K562 (cell line): ENCODE results near the gene LGALS3. TPM values are rescaled to one million over a fixed set of nuclear protein-coding genes. Genes with fewer than 3 reads are reported as not detected.

ENCODE experiments used
- ZBTB40 ChIP-seq, 2 experiments: fragments of 450-650 bp in 1 of 2; sonication (generic) in 1 of 2; formaldehyde crosslinking in 1 of 2; IDR thresholded peaks; 2 replicates each; pipeline versions ENCODE4 v1.7.1 to v1.9.0; 2016 to 2022; ENCODE audit warnings: inconsistent platforms in 1 of 2, mild to moderate bottlenecking in 1 of 2, missing genetic modification reagents in 1 of 2
- polyA plus RNA-seq, 8 experiments: library from polyadenylated mRNA; depleted of rRNA in 4 of 8; stranded (reverse) in 5 of 8; unstranded in 3 of 8; fragments of >200 nt; fragmentation: Nextera tagmentation in 2 of 8; fragmentation: Illumina TruSeq in 1 of 8; extraction: Ambion mirVana in 2 of 8; extraction: Trizol in 1 of 8; gene quantifications; 2 replicates each; pipeline versions ENCODE4 v1.2.1 to v1.2.3, GENCODE V29; 2011 to 2014; ENCODE audit warnings: inconsistent platforms in 1 of 8, missing spikeins in 1 of 8
- total RNA-seq, 7 experiments: library from RNA; depleted of rRNA in 6 of 7; stranded (reverse); fragments of >200 nt in 6 of 7; fragmentation: Illumina TruSeq in 2 of 7; extraction: Trizol in 2 of 7; gene quantifications; 2 replicates each; pipeline versions ENCODE4 v1.2.1 to v1.2.3, GENCODE V29; 2011 to 2021; ENCODE audit warnings: low replicate concordance in 1 of 7

LGALS3 gene
- total and polyA plus RNA-seq, 9 of the 15 experiments (the other 6 are each of a cell fraction or from before 2014, with no cell fraction given) = 0.04 to 1.9 (median 1.1) TPM

- TF ChIP-seq ZBTB40 (IDR thresholded peaks at IDR 0.05) (no peak), ZBTB40 (CRISPR knock-in tag; IDR thresholded peaks at IDR 0.05) (no peak)
Observed at GRCh38 chr14:55142466-55142865, 13.4 kb downstream of the LGALS3 start (continued).
